ENCODE measurements around the gene TRIP13. TPM values are rescaled to one million over a fixed set of nuclear protein-coding genes. Genes with fewer than 3 reads are reported as not detected.
"Not testable (repeated sequence)": the region's sequence is repeated elsewhere in the genome, so short reads cannot be mapped to it uniquely, and the experiment has no call there.

TRIP13 gene
- total RNA-seq, 1 experiment from 2014 or later = 21.4 TPM

DNA sequence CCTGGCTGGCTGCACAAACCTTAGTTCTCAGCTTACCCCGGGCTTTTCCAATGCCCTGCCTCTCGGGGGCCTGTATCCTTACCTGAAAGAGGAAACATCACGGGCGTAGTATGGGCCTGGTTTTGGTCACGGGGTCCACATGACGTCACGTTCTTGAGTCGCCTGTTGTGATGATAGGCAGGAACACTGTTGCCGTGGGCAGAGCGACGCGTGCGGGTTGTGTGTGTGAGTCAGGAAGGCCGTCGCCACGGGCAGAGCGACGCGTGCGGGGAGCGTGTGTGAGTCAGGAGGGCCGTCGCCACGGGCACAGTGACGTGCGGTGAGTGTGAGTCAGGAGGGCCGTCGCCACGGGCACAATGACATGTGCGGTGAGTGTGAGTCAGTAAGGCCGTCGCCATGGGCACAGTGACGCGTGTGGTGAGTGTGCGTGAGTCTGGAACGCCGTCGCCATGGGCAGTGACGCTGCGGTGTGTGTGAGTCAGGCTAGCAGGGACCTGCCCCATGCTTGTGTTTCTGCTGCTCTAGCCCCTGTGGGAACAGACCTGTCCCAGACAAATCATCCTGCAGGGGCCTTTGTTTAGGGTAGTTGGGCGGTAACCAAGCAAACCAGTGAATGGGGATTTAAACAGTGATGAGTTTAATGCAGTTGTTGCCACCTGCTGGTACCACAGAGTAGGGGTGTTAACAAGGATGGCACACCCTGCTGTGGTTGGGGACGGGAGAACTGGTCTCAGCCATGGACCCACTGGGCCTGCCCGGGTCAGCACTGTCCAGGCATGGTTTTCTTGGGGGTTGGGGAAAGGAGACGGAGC lies 19.8 kb downstream of the TRIP13 start:
- peak; percentile 97 for DNase-seq (ENCODE audit: unreplicated experiment)
- peak overlapping the region; percentile 61 for H3K4me3 Mint-ChIP-seq (ENCODE audit: unreplicated experiment)
- ChIA-PET CTCF (interaction anchor here (0.6 to 3.3 kb wide), 17 partner anchors 10 to 862 kb away, joined by 3 to 21 read pairs (median 3); no protein-coding TSS in a partner anchor), POLR2A (interaction anchor here (0.7 to 2.3 kb wide), 3 partner anchors 20 to 300 kb away, joined by 3 to 13 read pairs (median 4); partner anchors contain the start of genes BRD9 and TRIP13)
- intact Hi-C loops (cut with micrococcal nuclease) = loop anchor here (10.0 kb wide), 1 partner anchor 438 kb away; no protein-coding TSS in a partner anchor
- no TSS peak for BruUV-seq (replicated peaks)
- H3K9me3 Mint-ChIP-seq (ENCODE audit: unreplicated experiment) = no peaks in the 10 kb centered on the region
- peak overlapping the region; percentile 99 for H3K27ac Mint-ChIP-seq (ENCODE audit: low read depth, unreplicated experiment)
- peaks cover 43% of the 10 kb centered on the region for H3K4me1 Mint-ChIP-seq (ENCODE audit: insufficient read depth, unreplicated experiment)
- H3K27me3 Mint-ChIP-seq (ENCODE audit: insufficient read depth, unreplicated experiment) = no peaks in the 10 kb centered on the region
- TF ChIP-seq, protein P1, sequence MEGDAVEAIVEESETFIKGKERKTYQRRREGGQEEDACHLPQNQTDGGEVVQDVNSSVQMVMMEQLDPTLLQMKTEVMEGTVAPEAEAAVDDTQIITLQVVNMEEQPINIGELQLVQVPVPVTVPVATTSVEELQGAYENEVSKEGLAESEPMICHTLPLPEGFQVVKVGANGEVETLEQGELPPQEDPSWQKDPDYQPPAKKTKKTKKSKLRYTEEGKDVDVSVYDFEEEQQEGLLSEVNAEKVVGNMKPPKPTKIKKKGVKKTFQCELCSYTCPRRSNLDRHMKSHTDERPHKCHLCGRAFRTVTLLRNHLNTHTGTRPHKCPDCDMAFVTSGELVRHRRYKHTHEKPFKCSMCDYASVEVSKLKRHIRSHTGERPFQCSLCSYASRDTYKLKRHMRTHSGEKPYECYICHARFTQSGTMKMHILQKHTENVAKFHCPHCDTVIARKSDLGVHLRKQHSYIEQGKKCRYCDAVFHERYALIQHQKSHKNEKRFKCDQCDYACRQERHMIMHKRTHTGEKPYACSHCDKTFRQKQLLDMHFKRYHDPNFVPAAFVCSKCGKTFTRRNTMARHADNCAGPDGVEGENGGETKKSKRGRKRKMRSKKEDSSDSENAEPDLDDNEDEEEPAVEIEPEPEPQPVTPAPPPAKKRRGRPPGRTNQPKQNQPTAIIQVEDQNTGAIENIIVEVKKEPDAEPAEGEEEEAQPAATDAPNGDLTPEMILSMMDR (IDR thresholded peaks at IDR 0.05; ENCODE audit: unreplicated experiment) = peak; percentile 37
- peaks cover 47% of the 10 kb centered on the region for H3K36me3 Mint-ChIP-seq (ENCODE audit: insufficient read depth, unreplicated experiment)

DNA sequence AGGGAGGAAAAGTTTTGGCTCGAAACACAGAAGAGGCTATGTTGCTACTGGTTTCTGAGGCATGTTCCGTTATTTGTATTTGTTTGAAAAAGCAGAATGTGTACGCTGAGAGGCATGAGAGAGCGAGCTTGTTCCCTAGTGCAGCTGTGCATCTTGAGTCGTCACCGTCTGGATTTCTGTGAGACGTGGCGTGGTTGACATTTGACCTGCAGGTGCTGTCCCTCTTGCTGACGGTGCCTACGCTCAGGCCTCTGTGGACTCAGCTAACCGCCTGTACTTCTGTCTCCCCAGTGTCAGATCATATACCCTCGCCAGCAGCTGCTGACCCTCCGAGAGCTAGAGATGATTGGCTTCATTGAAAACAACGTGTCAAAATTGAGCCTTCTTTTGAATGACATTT lies 21.5 kb downstream of the TRIP13 start:
- no peak for DNase-seq (ENCODE audit: unreplicated experiment)
- TF ChIP-seq, protein P1 (IDR thresholded peaks at IDR 0.05; ENCODE audit: unreplicated experiment) = no peak
- intact Hi-C loops (cut with micrococcal nuclease) = loop anchor here (10.0 kb wide), 1 partner anchor 439 kb away; no protein-coding TSS in a partner anchor
- BruUV-seq (replicated peaks) = no TSS peak
- H3K9me3 Mint-ChIP-seq (ENCODE audit: unreplicated experiment) = no peaks in the 10 kb centered on the region
- peaks cover 40% of the 10 kb centered on the region for H3K4me1 Mint-ChIP-seq (ENCODE audit: insufficient read depth, unreplicated experiment)
- H3K27me3 Mint-ChIP-seq (ENCODE audit: insufficient read depth, unreplicated experiment) = no peaks in the 10 kb centered on the region
- POLR2A ChIA-PET = no interaction called here
- peak overlapping the region; percentile 99 for H3K27ac Mint-ChIP-seq (ENCODE audit: low read depth, unreplicated experiment)
- CTCF ChIA-PET = interaction anchor here (0.6 to 3.3 kb wide), 8 partner anchors 10 to 253 kb away, joined by 3 to 21 read pairs (median 4); no protein-coding TSS in a partner anchor
- peaks cover 31% of the 10 kb centered on the region for H3K36me3 Mint-ChIP-seq (ENCODE audit: insufficient read depth, unreplicated experiment)
- H3K4me3 Mint-ChIP-seq (ENCODE audit: unreplicated experiment) = no peak overlapping the region

DNA sequence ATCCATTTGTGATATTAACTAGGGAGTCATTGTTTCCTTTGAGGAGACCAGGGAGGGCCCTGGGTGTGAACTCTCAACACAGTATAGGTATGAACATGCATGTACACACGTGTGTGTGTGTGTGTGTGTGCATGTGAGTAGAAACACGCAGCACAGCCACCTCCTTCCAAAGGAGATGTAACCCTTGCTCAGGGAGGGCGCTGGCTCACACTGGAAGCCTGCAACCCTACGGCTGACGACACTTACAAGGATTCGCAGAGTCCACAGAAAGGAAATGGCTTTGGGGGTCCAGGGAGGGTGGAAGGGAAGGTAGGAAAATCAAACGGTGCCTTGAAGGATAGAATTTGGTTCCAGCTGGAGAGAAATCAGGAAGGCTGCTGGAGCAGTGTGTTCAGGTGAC lies 21.9 kb downstream of the TRIP13 start:
- POLR2A ChIA-PET = no interaction called here
- TF ChIP-seq, protein P1 (IDR thresholded peaks at IDR 0.05; ENCODE audit: unreplicated experiment) = no peak
- intact Hi-C loops (cut with micrococcal nuclease) = loop anchor here (10.0 kb wide), 1 partner anchor 440 kb away; no protein-coding TSS in a partner anchor
- no TSS peak for BruUV-seq (replicated peaks)
- Mint-ChIP-seq H3K9me3 (ENCODE audit: unreplicated experiment) (no peaks in the 10 kb centered on the region), H3K36me3 (ENCODE audit: insufficient read depth, unreplicated experiment) (peaks cover 30% of the 10 kb centered on the region), H3K4me1 (ENCODE audit: insufficient read depth, unreplicated experiment) (peaks cover 37% of the 10 kb centered on the region), H3K4me3 (ENCODE audit: unreplicated experiment) (no peak overlapping the region), H3K27ac (ENCODE audit: low read depth, unreplicated experiment) (no peak overlapping the region), H3K27me3 (ENCODE audit: insufficient read depth, unreplicated experiment) (no peaks in the 10 kb centered on the region)
- CTCF ChIA-PET = interaction anchor here (0.6 to 3.3 kb wide), 4 partner anchors 9 to 253 kb away, joined by 3 to 21 read pairs (median 12); no protein-coding TSS in a partner anchor
- no peak for DNase-seq (ENCODE audit: unreplicated experiment)

DNA sequence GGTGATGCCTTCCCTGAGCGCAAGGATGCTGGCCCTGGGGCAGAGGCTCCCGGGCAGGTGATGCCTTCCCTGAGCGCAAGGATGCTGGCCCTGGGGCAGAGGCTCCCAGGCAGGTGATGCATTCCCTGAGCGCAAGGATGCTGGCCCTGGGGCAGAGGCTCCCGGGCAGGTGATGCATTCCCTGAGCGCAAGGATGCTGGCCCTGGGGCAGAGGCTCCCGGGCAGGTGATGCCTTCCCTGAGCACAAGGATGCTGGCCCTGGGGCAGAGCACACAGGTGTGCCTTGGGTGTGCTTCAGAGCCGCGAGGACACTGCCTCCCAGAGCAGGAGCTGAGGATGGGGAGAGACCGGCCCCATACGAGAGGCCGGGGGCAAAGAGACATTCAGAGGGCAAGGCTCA lies 22.7 kb downstream of the TRIP13 start:
- CTCF ChIA-PET = interaction anchor here (2.9 kb wide), 1 partner anchor 8 kb away, joined by 20 read pairs; no protein-coding TSS in a partner anchor
- H3K4me3 Mint-ChIP-seq (ENCODE audit: unreplicated experiment); DNase-seq (ENCODE audit: unreplicated experiment); BruUV-seq (replicated peaks); H3K27me3 Mint-ChIP-seq (ENCODE audit: insufficient read depth, unreplicated experiment); H3K9me3 Mint-ChIP-seq (ENCODE audit: unreplicated experiment); H3K27ac Mint-ChIP-seq (ENCODE audit: low read depth, unreplicated experiment); POLR2A ChIA-PET: not testable (repeated sequence)
- intact Hi-C loops (cut with micrococcal nuclease) = loop anchor here (10.0 kb wide), 1 partner anchor 441 kb away; no protein-coding TSS in a partner anchor
- peaks cover 35% of the 10 kb centered on the region for H3K4me1 Mint-ChIP-seq (ENCODE audit: insufficient read depth, unreplicated experiment)
- H3K36me3 Mint-ChIP-seq (ENCODE audit: insufficient read depth, unreplicated experiment) = peaks cover 30% of the 10 kb centered on the region

Measured in MCF 10A (cell line).